Adipocyte (in vitro differentiated cells): Measurements from ENCODE around the gene L3MBTL4.
A peak's percentile ranks its signal among the peaks of the same experiment; 100 is the strongest.
"Not testable (repeated sequence)": the region's sequence is repeated elsewhere in the genome, so short reads cannot be mapped to it uniquely, and the experiment has no call there.

Experiments
- DNase-seq: peaks from one replicate; pipeline ENCODE4 v3.0.0-alpha.2; 2015; ENCODE audit warnings: low read depth
- H3K27me3 ChIP-seq: replicated peaks from 2 replicates; pipeline ENCODE4 v1.7.0; 2013; ENCODE audit warnings: mild to moderate bottlenecking, low read length, moderate library complexity; ENCODE audit not compliant: control insufficient read depth, insufficient read depth
- H3K36me3 ChIP-seq: 2 replicates; pipeline ENCODE4 v1.7.0; 2013; ENCODE audit warnings: low read length, mild to moderate bottlenecking, moderate library complexity; ENCODE audit not compliant: control insufficient read depth, insufficient read depth, severe bottlenecking
- H3K4me1 ChIP-seq: 2 replicates; pipeline ENCODE4 v1.7.0; 2013; ENCODE audit warnings: mild to moderate bottlenecking, low read length, moderate library complexity; ENCODE audit not compliant: control insufficient read depth, insufficient read depth
- H3K4me3 ChIP-seq: 2 replicates; pipeline ENCODE4 v1.7.0; 2013; ENCODE audit warnings: mild to moderate bottlenecking, low read length, moderate library complexity
- H3K9ac ChIP-seq: 2 replicates; pipeline ENCODE4 v1.7.0; 2013; ENCODE audit warnings: mild to moderate bottlenecking, low read length, moderate library complexity
- H3K9me3 ChIP-seq: 2 replicates; pipeline ENCODE4 v1.7.0; 2013; ENCODE audit warnings: mild to moderate bottlenecking, low read length, moderate library complexity; ENCODE audit not compliant: control insufficient read depth

The L3MBTL4 gene

DNA sequence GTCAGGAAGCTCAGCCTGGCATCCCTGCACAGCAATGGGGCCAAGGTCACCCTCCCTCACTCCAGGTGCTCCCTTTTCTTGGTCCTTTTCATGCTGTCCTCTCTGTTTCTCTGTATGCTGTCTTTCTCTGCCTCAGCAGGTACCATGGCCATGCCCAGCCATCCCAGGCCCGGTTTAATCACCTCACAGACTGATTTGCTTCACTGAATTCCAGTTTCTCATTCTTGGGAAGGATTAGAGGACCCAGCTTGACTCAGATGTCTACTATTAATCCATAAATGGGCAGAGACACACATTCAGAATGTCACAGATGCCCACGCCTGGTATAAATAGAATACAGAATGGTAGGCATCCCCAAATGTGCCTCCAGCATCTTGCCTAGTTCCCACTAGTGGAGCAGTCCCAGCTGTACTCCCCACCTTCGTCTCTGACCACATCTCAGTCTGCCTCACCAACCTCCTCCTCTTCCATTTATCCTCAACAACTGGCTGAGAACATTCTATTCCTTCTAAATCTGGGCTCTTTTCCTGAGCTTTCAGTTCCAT is 14.2 kb upstream of the L3MBTL4 start:
- Histone ChIP-seq H3K27me3 (no peaks in the 10 kb centered on the region), H3K9me3 (no peaks in the 10 kb centered on the region), H3K36me3 (no peaks in the 10 kb centered on the region), H3K9ac (no peak overlapping the region), H3K4me1 (no peaks in the 10 kb centered on the region), H3K4me3 (no peak overlapping the region)
- DNase-seq = no peak

DNA sequence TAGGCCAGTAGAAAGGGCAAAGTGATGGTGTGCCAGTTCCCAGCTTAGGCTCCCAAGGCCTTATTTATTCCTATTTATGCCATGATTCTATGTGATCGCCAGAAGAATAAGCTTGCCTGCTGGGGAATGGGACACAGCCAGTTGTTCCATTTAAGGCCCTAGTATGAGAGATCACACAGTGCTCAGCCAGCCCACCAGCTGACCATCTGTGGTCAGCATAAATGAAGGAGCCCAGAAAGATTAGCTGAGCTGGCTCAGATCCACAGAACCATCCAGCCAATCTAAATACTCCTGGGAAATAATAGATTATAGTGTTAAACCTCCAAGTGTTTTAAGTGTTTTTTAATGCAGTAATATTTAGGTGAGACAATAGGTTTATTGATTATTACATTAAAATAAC is 12.6 kb upstream of the L3MBTL4 start:
- Histone ChIP-seq H3K4me3 (no peak overlapping the region), H3K36me3 (no peaks in the 10 kb centered on the region), H3K4me1 (no peaks in the 10 kb centered on the region), H3K9me3 (no peaks in the 10 kb centered on the region), H3K27me3 (no peaks in the 10 kb centered on the region), H3K9ac (no peak overlapping the region)
- no peak for DNase-seq

DNA sequence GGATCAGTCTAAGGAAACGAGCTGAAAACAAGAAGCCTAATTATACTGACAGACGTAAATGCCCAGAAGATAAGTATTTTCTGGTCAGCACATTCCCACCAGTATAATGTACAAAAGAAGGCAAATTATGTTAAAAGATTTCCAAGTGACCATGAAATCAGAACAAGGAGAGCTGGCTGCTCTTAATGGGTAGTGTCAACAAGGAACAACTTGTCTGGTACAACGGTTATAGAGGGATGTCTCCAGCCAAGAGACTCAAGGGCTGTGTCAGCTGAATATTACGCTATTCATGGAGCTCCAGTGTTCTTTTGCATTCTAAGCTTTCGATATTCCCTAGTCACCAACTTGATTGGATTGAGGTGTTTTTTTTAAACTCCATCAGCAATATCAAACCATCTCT is 8.6 kb upstream of the L3MBTL4 start:
- H3K36me3 ChIP-seq = no peaks in the 10 kb centered on the region
- H3K4me3 ChIP-seq = no peak overlapping the region
- DNase-seq = no peak
- no peaks in the 10 kb centered on the region for H3K4me1 ChIP-seq
- H3K9me3 ChIP-seq = no peaks in the 10 kb centered on the region
- no peaks in the 10 kb centered on the region for H3K27me3 ChIP-seq
- H3K9ac ChIP-seq = no peak overlapping the region

GRCh38 chr18:6414118-6414722 is 491 bp downstream of the L3MBTL4 start:
- no peaks in the 10 kb centered on the region for H3K36me3 ChIP-seq
- no peaks in the 10 kb centered on the region for H3K9me3 ChIP-seq
- peaks cover 9% of the 10 kb centered on the region for H3K27me3 ChIP-seq
- peak overlapping the region; percentile 82 for H3K4me3 ChIP-seq
- peaks cover 14% of the 10 kb centered on the region for H3K4me1 ChIP-seq
- DNase-seq = peak; percentile 52
- peak overlapping the region; percentile 80 for H3K9ac ChIP-seq

DNA sequence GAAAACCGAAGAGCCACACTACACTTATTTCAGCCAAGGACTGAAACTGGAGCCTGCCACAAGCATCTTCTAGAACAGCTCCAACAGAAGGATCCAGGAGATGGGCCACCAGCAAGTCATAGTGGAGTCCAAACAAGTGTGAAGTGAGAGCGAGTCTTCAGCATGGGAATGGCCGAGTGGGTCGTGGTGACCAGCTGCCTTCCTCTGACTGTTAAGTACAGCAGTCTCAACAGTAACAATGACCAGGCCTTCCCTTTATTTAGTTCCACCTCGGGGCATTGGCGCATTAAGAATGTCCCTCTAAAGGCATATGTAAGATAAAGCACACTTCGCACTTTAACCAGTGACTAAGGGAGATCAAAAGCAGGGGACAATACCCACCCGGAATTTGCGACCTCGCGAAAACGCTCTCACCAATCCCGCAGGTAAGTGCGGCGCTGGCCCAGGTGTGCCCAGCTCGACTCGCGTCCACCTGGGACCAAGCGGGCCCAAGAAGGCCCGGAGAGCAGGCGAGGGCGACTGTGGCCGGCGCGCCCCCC is 1.1 kb downstream of the L3MBTL4 start:
- Histone ChIP-seq H3K36me3 (no peaks in the 10 kb centered on the region), H3K27me3 (peaks cover 9% of the 10 kb centered on the region), H3K4me3 (peak overlapping the region; percentile 82), H3K4me1 (peaks cover 14% of the 10 kb centered on the region), H3K9me3 (no peaks in the 10 kb centered on the region), H3K9ac (peak overlapping the region; percentile 80)
- no peak for DNase-seq

DNA sequence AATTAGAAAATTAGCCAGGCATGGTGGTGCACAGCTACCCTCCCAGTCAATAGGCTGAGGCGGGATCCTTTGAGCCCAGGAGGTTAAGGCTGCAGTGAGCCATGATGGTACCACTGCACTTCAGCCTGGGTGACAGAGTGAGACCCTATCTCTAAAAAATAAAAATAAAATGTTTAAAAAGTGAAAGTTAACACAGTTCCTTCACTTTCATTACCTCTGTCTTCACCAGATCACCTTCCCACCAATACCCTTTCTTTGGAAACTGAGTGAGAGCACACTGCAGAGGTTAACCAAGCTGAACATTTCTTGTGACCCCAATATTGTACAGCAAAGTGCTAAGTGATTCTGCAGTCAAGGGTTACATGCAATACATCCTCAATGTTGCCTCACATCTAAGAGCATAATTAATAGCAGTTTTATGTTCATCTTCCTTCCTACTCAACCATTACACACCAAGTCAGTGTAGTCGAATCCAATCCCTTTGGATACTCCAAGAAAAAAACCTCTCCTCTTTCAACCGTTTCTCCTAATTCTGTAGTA is 1.7 kb downstream of the L3MBTL4 start:
- peaks cover 9% of the 10 kb centered on the region for H3K27me3 ChIP-seq
- no peak overlapping the region for H3K9ac ChIP-seq
- H3K36me3 ChIP-seq = no peaks in the 10 kb centered on the region
- no peak overlapping the region for H3K4me3 ChIP-seq
- H3K4me1 ChIP-seq = peaks cover 14% of the 10 kb centered on the region
- DNase-seq = no peak
- no peaks in the 10 kb centered on the region for H3K9me3 ChIP-seq

GRCh38 chr18:6411382-6411781 is 3.3 kb downstream of the L3MBTL4 start:
- Histone ChIP-seq H3K4me1 (peaks cover 24% of the 10 kb centered on the region), H3K9me3 (no peaks in the 10 kb centered on the region), H3K4me3 (no peak overlapping the region), H3K9ac (no peak overlapping the region), H3K36me3 (no peaks in the 10 kb centered on the region), H3K27me3 (peaks cover 9% of the 10 kb centered on the region)
- no peak for DNase-seq

DNA sequence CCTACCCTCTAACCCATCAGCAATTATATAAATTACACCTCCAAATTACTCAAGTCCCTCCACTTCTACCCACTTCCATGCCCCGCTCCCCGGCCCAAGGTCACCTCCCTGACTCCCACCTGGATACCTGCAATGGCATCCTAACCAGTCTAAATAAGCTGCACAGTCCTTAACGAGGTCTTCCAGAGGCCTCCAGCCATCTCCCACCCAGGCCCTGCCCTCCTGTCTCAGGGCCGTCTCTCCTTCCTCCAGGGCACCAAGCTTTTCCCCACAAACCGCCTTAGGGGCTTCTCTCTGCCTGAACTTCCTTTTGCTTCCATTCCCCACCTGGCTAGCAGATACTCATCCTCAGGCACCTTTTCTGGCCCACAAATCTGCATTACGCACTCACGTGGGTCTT is 4.8 kb downstream of the L3MBTL4 start:
- DNase-seq = no peak
- Histone ChIP-seq H3K27me3 (peaks cover under 1% of the 10 kb centered on the region), H3K9me3 (no peaks in the 10 kb centered on the region), H3K36me3 (no peaks in the 10 kb centered on the region), H3K4me3 (no peak overlapping the region), H3K4me1 (peaks cover 34% of the 10 kb centered on the region), H3K9ac (no peak overlapping the region)

DNA sequence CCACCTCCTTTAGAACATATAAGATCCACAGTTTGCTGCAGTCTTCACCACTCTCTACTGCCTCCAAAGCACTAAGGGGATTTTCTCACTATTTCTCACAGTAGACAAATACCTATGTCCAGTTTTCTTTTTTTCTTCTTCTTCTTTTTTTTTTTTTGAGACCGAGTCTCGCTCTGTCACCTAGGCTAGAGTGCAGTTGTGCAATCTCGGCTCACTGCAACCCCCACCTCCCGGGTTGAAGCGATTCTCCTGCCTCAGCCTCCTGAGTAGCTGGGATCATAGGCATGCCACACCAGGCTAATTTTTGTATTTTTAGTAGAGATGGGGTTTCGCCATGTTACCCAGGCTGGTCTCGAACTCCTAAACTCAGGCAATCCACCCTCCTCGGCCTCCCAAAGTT is 6.2 kb downstream of the L3MBTL4 start:
- not testable (repeated sequence) for H3K4me3 ChIP-seq, H3K36me3 ChIP-seq, H3K9me3 ChIP-seq, DNase-seq, H3K9ac ChIP-seq, H3K27me3 ChIP-seq
- H3K4me1 ChIP-seq = peaks cover 31% of the 10 kb centered on the region

- Histone ChIP-seq H3K9me3 (no peaks in the 10 kb centered on the region), H3K4me1 (peaks cover 23% of the 10 kb centered on the region), H3K27me3 (no peaks in the 10 kb centered on the region), H3K36me3 (no peaks in the 10 kb centered on the region), H3K4me3 (peak overlapping the region; percentile 58), H3K9ac (peak overlapping the region; percentile 45)
- no peak for DNase-seq
Observed at GRCh38 chr18:6406910-6407470, 7.7 kb downstream of the L3MBTL4 start.

DNA sequence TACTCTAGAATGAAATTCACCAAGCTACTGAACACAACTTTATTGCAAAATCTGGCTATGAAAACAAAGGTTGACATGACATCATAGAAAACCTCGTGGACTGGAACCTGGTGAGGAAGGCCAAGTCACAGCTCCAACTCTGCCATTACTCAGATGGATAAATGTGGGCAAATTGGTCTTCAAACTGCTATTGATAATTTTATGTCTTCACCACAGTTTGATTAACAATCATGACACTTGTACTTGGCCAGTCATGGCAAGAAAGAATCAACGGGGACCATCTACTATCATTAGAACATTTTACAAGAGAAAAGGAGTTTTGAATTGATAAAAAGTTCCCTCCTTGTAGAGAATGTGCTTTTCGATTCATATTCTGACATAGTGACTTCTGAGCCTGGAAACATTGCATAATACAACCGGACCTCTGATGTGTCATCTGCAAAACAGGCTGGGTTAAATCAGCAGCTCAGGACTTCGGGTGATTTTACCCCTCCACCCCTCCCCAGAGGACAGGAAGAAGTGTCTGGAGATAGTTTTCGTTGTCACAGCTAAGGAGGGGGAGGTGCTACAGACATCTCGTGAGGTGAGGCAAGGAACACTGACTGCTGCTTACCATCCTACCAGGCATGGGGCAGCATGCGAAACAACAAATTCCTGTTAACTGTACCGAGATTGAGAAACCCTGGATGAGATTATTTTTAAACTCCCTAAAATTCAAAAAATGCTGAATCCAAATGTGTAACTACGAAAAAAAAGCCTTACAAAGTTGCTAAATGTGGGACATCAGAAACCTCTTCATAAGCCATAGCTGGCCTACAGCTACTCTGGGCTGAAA is 8.4 kb downstream of the L3MBTL4 start:
- DNase-seq = peak; percentile 12
- Histone ChIP-seq H3K9me3 (no peaks in the 10 kb centered on the region), H3K4me3 (peak overlapping the region; percentile 58), H3K36me3 (no peaks in the 10 kb centered on the region), H3K27me3 (no peaks in the 10 kb centered on the region), H3K4me1 (peaks cover 23% of the 10 kb centered on the region), H3K9ac (peak overlapping the region; percentile 45)
